HepG2 (cell line): ENCODE results near the gene C14orf93. TPM values are rescaled to one million over a fixed set of nuclear protein-coding genes. Genes with fewer than 3 reads are reported as not detected.
A peak's percentile ranks its signal among the peaks of the same experiment; 100 is the strongest.

Experiments used
- ATAC-seq: fragments of 200-7000 bp; cut with Tn5 transposase; 3 replicates; pipeline ENCODE4 v1.9.1; 2020; ENCODE audit warnings: mild to moderate bottlenecking, moderate library complexity
- BruUV-seq: library from RNA; stranded (reverse); fragments of 400-500 nt; replicated peaks from 2 replicates; lab custom pipeline; 2021; lab: Mats Ljungman, UMichigan
- CTCF ChIA-PET: fragments of 300-600 bp; formaldehyde crosslinking; extraction: SDS; loops from one replicate; lab custom pipeline; 2021; ENCODE audit warnings: low total read pairs, inconsistent platforms, low intra/inter-chr PET ratio; lab: Yijun Ruan, JAX
- POLR2A ChIA-PET: fragments of 350-600 bp; sonication (Branson Sonifier 250); formaldehyde crosslinking; loops from one replicate; lab custom pipeline; 2020; ENCODE audit warnings: antibody characterized with exemption, inconsistent platforms; lab: Yijun Ruan, JAX
- DNase-seq: peaks from one replicate; pipeline ENCODE4 v3.0.0-alpha.2; 2015; ENCODE audit warnings: low spot score
- FAIRE-seq: peaks from 3 replicates; lab custom pipeline; 2011; peaks lifted over from hg19 to GRCh38; lab: Jason Lieb, UNC
- H2AFZ ChIP-seq: one replicate; pipeline ENCODE4 v1.6.1; 2011; ENCODE audit warnings: low read length, inconsistent platforms
- H3K27ac ChIP-seq: fragments of 300-600 bp; 3 replicates; pipeline ENCODE4 v1.8.0; 2011; ENCODE audit warnings: mixed run types, mild to moderate bottlenecking, mixed read lengths, low read length, inconsistent platforms; ENCODE audit not compliant: insufficient read depth; ENCODE audit errors: extremely low read length
- H3K27me3 ChIP-seq, 2 experiments: fragments of 200-600 bp in 1 of 2; 2 replicates in 1 of 2; 3 replicates in 1 of 2; pipeline versions ENCODE4 v1.6.0 to v1.8.0; 2011; ENCODE audit warnings: low read length in 2 of 2, mild to moderate bottlenecking in 2 of 2, moderate library complexity in 2 of 2, inconsistent platforms in 1 of 2; ENCODE audit not compliant: insufficient read depth in 2 of 2, control insufficient read depth in 1 of 2
- H3K36me3 ChIP-seq, 2 experiments: fragments of 200-600 bp in 1 of 2; replicated peaks in 1 of 2; 2 replicates in 1 of 2; 3 replicates in 1 of 2; pipeline versions ENCODE4 v1.5.1 to v1.8.0; 2011; ENCODE audit warnings: low read length in 2 of 2, inconsistent platforms in 1 of 2; ENCODE audit not compliant: insufficient read depth in 2 of 2, control insufficient read depth in 1 of 2
- H3K4me1 ChIP-seq: 2 replicates; pipeline ENCODE4 v1.5.1; 2012; ENCODE audit warnings: low read length, inconsistent platforms; ENCODE audit not compliant: insufficient read depth
- H3K4me2 ChIP-seq: 2 replicates; pipeline ENCODE4 v1.6.0; 2011; ENCODE audit warnings: low read depth, low read length, inconsistent platforms
- H3K4me3 ChIP-seq, 3 experiments: fragments of 200-600 bp in 1 of 3; sonication (generic), shearing (Covaris generic) in 1 of 3; replicated peaks in 1 of 3; 2 replicates each; pipeline ENCODE4 v1.5.1; 2011 to 2016; ENCODE audit warnings: low read length in 3 of 3, inconsistent platforms in 2 of 3, low read depth in 2 of 3, mild to moderate bottlenecking in 2 of 3, control low read depth in 1 of 3, mixed read lengths in 1 of 3; ENCODE audit not compliant: insufficient read depth in 1 of 3
- H3K79me2 ChIP-seq: one replicate; pipeline ENCODE4 v1.6.1; 2011; ENCODE audit warnings: low read length, inconsistent platforms; ENCODE audit not compliant: insufficient read depth
- H3K9ac ChIP-seq: 2 replicates; pipeline ENCODE4 v1.6.0; 2011; ENCODE audit warnings: mild to moderate bottlenecking, low read depth, low read length, inconsistent platforms; ENCODE audit not compliant: insufficient read depth
- H3K9me3 ChIP-seq: 2 replicates; pipeline ENCODE4 v1.5.1; 2012; ENCODE audit warnings: mild to moderate bottlenecking, low read length
- H4K20me1 ChIP-seq: 2 replicates; pipeline ENCODE4 v1.6.0; 2011; ENCODE audit warnings: inconsistent platforms, mild to moderate bottlenecking, low read length, moderate library complexity; ENCODE audit not compliant: insufficient read depth
- HNRNPL ChIP-seq: fragments of 200-400 bp; formaldehyde crosslinking; IDR thresholded peaks from 2 replicates; pipeline ENCODE4 v1.6.1; 2017; ENCODE audit warnings: mild to moderate bottlenecking, low read depth, low read length
- KDM5A ChIP-seq: fragments of 200-600 bp; sonication (generic); IDR thresholded peaks from 2 replicates; pipeline ENCODE4 v1.7.0; 2018; ENCODE audit warnings: antibody characterized with exemption, mild to moderate bottlenecking, low read length, borderline replicate concordance
- PHB2 ChIP-seq: fragments of 450-650 bp; IDR thresholded peaks from 2 replicates; pipeline ENCODE4 v1.6.1; 2018; ENCODE audit not compliant: partially characterized antibody
- SATB2 ChIP-seq: sonication (generic); formaldehyde crosslinking; IDR thresholded peaks from 2 replicates; pipeline ENCODE4 v1.5.0; 2020; ENCODE audit warnings: missing genetic modification reagents
- SIN3A ChIP-seq: IDR thresholded peaks from 2 replicates; pipeline ENCODE4 v1.6.1; 2011; ENCODE audit warnings: low read depth, mild to moderate bottlenecking, control low read depth, low read length, borderline replicate concordance
- SIX1 ChIP-seq: sonication (generic); formaldehyde crosslinking; IDR thresholded peaks from 2 replicates; pipeline ENCODE4 v1.4.0; 2020; ENCODE audit warnings: missing genetic modification reagents, borderline replicate concordance
- SIX4 ChIP-seq: sonication (generic); formaldehyde crosslinking; IDR thresholded peaks from 2 replicates; pipeline ENCODE4 v1.4.0; 2020; ENCODE audit warnings: missing genetic modification reagents
- SP4 ChIP-seq: sonication (generic); formaldehyde crosslinking; IDR thresholded peaks from 2 replicates; pipeline ENCODE4 v1.8.1; 2023; ENCODE audit warnings: mild to moderate bottlenecking, missing genetic modification reagents
- WIZ ChIP-seq: sonication (generic); formaldehyde crosslinking; IDR thresholded peaks from 2 replicates; pipeline ENCODE4 v1.5.1; 2020; ENCODE audit warnings: mild to moderate bottlenecking, missing genetic modification reagents
- ZFP90 ChIP-seq: sonication (generic); formaldehyde crosslinking; IDR thresholded peaks from 2 replicates; pipeline ENCODE4 v1.8.0; 2022; ENCODE audit warnings: missing genetic modification reagents, mild to moderate bottlenecking, inconsistent platforms, borderline replicate concordance
- ZNF331 ChIP-seq: sonication (generic); formaldehyde crosslinking; IDR thresholded peaks from 2 replicates; pipeline ENCODE4 v1.4.0; 2020; ENCODE audit warnings: missing genetic modification reagents
- ZNF33B ChIP-seq: sonication (generic); formaldehyde crosslinking; IDR thresholded peaks from 2 replicates; pipeline ENCODE4 v1.5.1; 2020; ENCODE audit warnings: mild to moderate bottlenecking, missing genetic modification reagents
- ZNF607 ChIP-seq: sonication (generic); formaldehyde crosslinking; IDR thresholded peaks from 2 replicates; pipeline ENCODE4 v1.5.1; 2020; ENCODE audit warnings: missing genetic modification reagents, mild to moderate bottlenecking, borderline replicate concordance
- ZNF747 ChIP-seq: sonication (generic); formaldehyde crosslinking; IDR thresholded peaks from 2 replicates; pipeline ENCODE4 v1.8.1; 2023; ENCODE audit warnings: missing genetic modification reagents, mild to moderate bottlenecking, borderline replicate concordance
- ZSCAN12 ChIP-seq: sonication (generic); formaldehyde crosslinking; IDR thresholded peaks from 2 replicates; pipeline ENCODE4 v1.9.0; 2021; ENCODE audit warnings: mild to moderate bottlenecking, missing genetic modification reagents
- ZSCAN21 ChIP-seq: sonication (generic); formaldehyde crosslinking; IDR thresholded peaks from 2 replicates; pipeline ENCODE4 v1.8.0; 2022; ENCODE audit warnings: mild to moderate bottlenecking, missing genetic modification reagents, moderate library complexity, borderline replicate concordance
- ZSCAN22 ChIP-seq: sonication (generic); formaldehyde crosslinking; IDR thresholded peaks from 2 replicates; pipeline ENCODE4 v1.4.0; 2020; ENCODE audit warnings: mild to moderate bottlenecking, missing genetic modification reagents
- WGBS: methylation state at CpG from one replicate; pipeline ENCODE4 v1.1.6; 2017; ENCODE audit warnings: low lambda C conversion rate; 5-methylcytosine and 5-hydroxymethylcytosine counted together
- in situ Hi-C: cut with HindIII; loops from 2 replicates; pipeline ENCODE4 v1.10.0; 2017; ENCODE audit warnings: low pct_unique_long_range_greater_than_20kb; ENCODE audit not compliant: extremely low pct_ligation_motif_present
- intact Hi-C: fragments of 100-400 bp; cut with micrococcal nuclease; formaldehyde crosslinking; loops from one replicate; pipeline ENCODE4 v1.10.0; 2022; ENCODE audit not compliant: unreplicated experiment
- polyA plus RNA-seq, 8 experiments: library from polyadenylated mRNA; depleted of rRNA in 3 of 8; stranded (reverse) in 7 of 8; unstranded in 1 of 8; fragments of >200 nt; fragmentation: Illumina TruSeq in 4 of 8; extraction: Trizol in 4 of 8; gene quantifications; 2 replicates each; pipeline versions ENCODE4 v1.2.1 to v1.2.3, GENCODE V29; 2011 to 2016; ENCODE audit warnings: low read depth in 4 of 8, missing spikeins in 1 of 8, mixed read lengths in 1 of 8; ENCODE audit not compliant: insufficient read depth in 1 of 8
- total RNA-seq, 5 experiments: library from RNA; depleted of rRNA; stranded (reverse); fragments of >200 nt; fragmentation: Illumina TruSeq; extraction: Trizol; gene quantifications; 2 replicates each; pipeline ENCODE4 v1.2.3, GENCODE V29; 2016; ENCODE audit warnings: low read depth in 1 of 5
- TF ChIP-seq, protein P1 (sequence below): sonication (generic); formaldehyde crosslinking; IDR thresholded peaks from 2 replicates; pipeline ENCODE4 v1.8.0; 2022; ENCODE audit warnings: mild to moderate bottlenecking, missing genetic modification reagents, moderate library complexity
- TF ChIP-seq, protein P2 (sequence below): sonication (generic); formaldehyde crosslinking; IDR thresholded peaks from 2 replicates; pipeline ENCODE4 v1.4.0; 2020; ENCODE audit warnings: mild to moderate bottlenecking, missing genetic modification reagents
- TF ChIP-seq, protein P3 (sequence below): IDR thresholded peaks from 2 replicates; pipeline ENCODE4 v1.6.1; 2016
- TF ChIP-seq, protein P4 (sequence below): sonication (generic); formaldehyde crosslinking; IDR thresholded peaks from 2 replicates; pipeline ENCODE4 v1.5.0; 2020; ENCODE audit warnings: missing genetic modification reagents, mild to moderate bottlenecking, borderline replicate concordance

C14orf93 gene
- total and polyA plus RNA-seq, 2 of the 13 experiments (the other 11 are each of a cell fraction or from before 2014, with no cell fraction given) = 11.4 to 22.5 TPM

DNA sequence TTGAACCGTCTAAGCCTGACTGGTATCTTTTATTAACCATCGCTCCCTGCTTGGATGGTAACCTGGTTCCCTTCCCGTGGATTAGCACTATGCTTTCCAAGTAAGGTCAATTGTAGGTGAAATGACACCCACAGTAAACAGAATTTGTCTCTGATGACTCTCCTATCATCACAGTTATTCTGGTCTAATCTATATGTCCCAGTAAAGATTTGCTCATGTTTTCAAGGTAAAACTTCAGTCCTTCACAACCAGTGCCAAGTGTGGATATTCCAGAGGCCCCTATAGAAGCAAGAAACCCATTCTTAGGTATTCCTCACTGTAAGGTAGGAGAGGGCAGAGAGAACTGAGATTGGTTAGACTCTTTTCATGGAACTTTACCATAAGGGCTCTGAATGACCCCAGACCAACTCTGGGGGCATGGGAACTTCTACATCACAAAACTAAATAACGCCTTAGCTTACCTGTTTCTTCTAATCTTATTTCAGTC lies 43.1 kb downstream of the C14orf93 start:
- peak overlapping the region; percentile 59 for H3K27ac ChIP-seq
- no peak for FAIRE-seq
- BruUV-seq = TSS peak; percentile 58
- no peaks in the 10 kb centered on the region; the same call in 1 of the 2 replicates for H4K20me1 ChIP-seq
- peak; percentile 32 for ATAC-seq
- H3K9ac ChIP-seq = no peak overlapping the region
- no peaks in the 10 kb centered on the region for H3K9me3 ChIP-seq
- in situ Hi-C loops (no loop called here), intact Hi-C loops (no loop called here)
- H3K79me2 ChIP-seq = no peaks in the 10 kb centered on the region
- peaks cover 6 to 10% of the 10 kb centered on the region in 2 experiments for H3K36me3 ChIP-seq
- peaks cover 34% of the 10 kb centered on the region for H3K4me1 ChIP-seq
- no peaks in the 10 kb centered on the region for H3K27me3 ChIP-seq
- ChIA-PET CTCF (interaction anchor here (1.1 to 2.6 kb wide), 3 partner anchors 9 to 20 kb away, joined by 4 to 5 read pairs (median 4); no protein-coding TSS in a partner anchor), POLR2A (interaction anchor here (1.0 to 26.8 kb wide), 15 partner anchors 1 to 200 kb away, joined by 3 to 1670 read pairs (median 5); partner anchors contain the start of genes ACIN1, AJUBA, C14orf119 and HAUS4)
- no peak overlapping the region for H3K4me3 ChIP-seq
- peak overlapping the region; percentile 38 for H3K4me2 ChIP-seq
- 50% methylated on average over 4 of the region's 4 CpGs for WGBS
- H2AFZ ChIP-seq = no peak overlapping the region
- DNase-seq = no peak
- TF ChIP-seq SIX4 (CRISPR knock-in tag) = no peak
- 0 out of 2 replicates have a peak, but pooled peaks have one; percentile 67 for TF ChIP-seq ZNF607 (CRISPR knock-in tag)
- no peak for TF ChIP-seq ZNF747 (CRISPR knock-in tag)
- TF ChIP-seq, protein P1, sequence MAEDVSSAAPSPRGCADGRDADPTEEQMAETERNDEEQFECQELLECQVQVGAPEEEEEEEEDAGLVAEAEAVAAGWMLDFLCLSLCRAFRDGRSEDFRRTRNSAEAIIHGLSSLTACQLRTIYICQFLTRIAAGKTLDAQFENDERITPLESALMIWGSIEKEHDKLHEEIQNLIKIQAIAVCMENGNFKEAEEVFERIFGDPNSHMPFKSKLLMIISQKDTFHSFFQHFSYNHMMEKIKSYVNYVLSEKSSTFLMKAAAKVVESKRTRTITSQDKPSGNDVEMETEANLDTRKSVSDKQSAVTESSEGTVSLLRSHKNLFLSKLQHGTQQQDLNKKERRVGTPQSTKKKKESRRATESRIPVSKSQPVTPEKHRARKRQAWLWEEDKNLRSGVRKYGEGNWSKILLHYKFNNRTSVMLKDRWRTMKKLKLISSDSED (CRISPR knock-in tag) = no peak
- no peak for TF ChIP-seq SP4
- TF ChIP-seq ZSCAN22 (CRISPR knock-in tag) = no peak
- TF ChIP-seq ZSCAN21 (CRISPR knock-in tag) = peak; percentile 14; the same call in 1 of the 2 replicates
- TF ChIP-seq, protein P2, sequence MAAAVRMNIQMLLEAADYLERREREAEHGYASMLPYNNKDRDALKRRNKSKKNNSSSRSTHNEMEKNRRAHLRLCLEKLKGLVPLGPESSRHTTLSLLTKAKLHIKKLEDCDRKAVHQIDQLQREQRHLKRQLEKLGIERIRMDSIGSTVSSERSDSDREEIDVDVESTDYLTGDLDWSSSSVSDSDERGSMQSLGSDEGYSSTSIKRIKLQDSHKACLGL (CRISPR knock-in tag) = no peak
- 0 out of 2 replicates have a peak, but pooled peaks have one; percentile 27 for TF ChIP-seq ZNF331 (CRISPR knock-in tag)
- 0 out of 2 replicates have a peak, but pooled peaks have one; percentile 2 for TF ChIP-seq ZFP90 (CRISPR knock-in tag)
- TF ChIP-seq, protein P3, sequence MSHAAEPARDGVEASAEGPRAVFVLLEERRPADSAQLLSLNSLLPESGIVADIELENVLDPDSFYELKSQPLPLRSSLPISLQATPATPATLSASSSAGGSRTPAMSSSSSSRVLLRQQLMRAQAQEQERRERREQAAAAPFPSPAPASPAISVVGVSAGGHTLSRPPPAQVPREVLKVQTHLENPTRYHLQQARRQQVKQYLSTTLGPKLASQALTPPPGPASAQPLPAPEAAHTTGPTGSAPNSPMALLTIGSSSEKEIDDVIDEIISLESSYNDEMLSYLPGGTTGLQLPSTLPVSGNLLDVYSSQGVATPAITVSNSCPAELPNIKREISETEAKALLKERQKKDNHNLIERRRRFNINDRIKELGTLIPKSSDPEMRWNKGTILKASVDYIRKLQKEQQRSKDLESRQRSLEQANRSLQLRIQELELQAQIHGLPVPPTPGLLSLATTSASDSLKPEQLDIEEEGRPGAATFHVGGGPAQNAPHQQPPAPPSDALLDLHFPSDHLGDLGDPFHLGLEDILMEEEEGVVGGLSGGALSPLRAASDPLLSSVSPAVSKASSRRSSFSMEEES (CRISPR knock-in tag) = no peak
- no peak for TF ChIP-seq ZSCAN12 (CRISPR knock-in tag)
- no peak for TF ChIP-seq SIX1 (CRISPR knock-in tag)
- TF ChIP-seq PHB2 = no peak
- TF ChIP-seq, protein P4, sequence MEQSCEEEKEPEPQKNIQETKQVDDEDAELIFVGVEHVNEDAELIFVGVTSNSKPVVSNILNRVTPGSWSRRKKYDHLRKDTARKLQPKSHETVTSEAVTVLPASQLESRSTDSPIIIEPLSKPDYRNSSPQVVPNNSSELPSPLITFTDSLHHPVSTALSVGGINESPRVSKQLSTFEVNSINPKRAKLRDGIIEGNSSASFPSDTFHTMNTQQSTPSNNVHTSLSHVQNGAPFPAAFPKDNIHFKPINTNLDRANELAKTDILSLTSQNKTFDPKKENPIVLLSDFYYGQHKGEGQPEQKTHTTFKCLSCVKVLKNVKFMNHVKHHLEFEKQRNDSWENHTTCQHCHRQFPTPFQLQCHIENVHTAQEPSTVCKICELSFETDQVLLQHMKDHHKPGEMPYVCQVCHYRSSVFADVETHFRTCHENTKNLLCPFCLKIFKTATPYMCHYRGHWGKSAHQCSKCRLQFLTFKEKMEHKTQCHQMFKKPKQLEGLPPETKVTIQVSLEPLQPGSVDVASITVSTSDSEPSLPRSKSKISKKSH (CRISPR knock-in tag) = no peak
- no peak for TF ChIP-seq SIN3A
- no peak for TF ChIP-seq WIZ (CRISPR knock-in tag)
- no peak for TF ChIP-seq HNRNPL
- no peak for TF ChIP-seq ZNF33B (CRISPR knock-in tag)
- no peak for TF ChIP-seq KDM5A
- TF ChIP-seq SATB2 (CRISPR knock-in tag) = 0 out of 2 replicates have a peak, but pooled peaks have one; percentile 17
